ENCODE data around the gene STK10. TPM values are rescaled to one million over a fixed set of nuclear protein-coding genes. Genes with fewer than 3 reads are reported as not detected.

The STK10 gene
- total RNA-seq, 2 donors from 2014 or later: 126 to 134 TPM

DNA sequence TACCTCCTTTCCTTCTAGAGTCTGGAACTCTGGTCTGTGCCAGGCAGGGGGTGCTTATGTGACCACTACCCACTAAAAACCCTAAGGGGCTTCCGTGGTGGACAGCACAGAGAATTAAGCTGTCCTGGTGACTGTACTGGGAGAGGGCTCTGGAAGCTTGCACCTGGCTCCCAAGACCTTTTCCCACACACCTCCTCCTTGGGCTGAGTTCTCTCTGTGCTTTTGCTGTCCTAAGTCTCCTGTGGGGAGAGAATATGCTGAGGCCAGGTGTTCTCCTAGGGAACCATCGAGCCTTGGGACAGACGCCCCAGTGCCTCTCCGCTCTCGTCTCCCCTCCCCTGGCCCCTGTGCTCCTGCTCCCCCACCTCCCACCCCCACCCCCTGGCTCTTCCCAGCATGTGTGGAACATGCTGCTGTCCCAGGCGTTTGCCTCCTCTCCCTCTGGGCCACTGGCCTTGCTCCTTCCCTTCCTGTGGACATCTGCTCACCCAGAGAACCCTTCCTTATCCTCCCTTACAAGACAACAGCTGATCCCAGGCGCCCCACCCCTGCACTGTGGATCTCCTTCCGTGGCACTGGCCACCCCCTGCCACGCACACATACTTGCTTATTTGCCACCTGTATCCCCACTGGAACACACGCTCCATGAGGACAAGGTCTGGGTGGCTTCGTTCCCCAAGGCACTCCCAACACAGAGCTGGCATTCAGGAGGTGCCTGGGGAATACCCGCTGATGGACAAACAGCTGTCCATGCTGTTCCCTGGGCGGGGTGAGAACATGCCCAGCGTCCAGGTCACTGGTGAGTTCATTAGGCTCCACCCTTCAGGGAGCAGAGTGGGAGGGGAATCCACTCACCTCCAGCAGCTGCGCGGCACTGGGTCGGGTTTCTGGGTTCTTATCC is 83.0 kb downstream of the STK10 start:
- Mint-ChIP-seq H3K4me1 (ENCODE audit: low read depth) (peaks cover 53% of the 10 kb centered on the region), H3K27me3 (ENCODE audit: low read depth) (no peaks in the 10 kb centered on the region), H3K27ac (no peak overlapping the region), H3K9me3 (no peaks in the 10 kb centered on the region), H3K4me3 (no peak overlapping the region), H3K36me3 (ENCODE audit: insufficient read depth in 2 of 2) (peaks cover 4 to 34% of the 10 kb centered on the region in 2 donors)
- DNase-seq: no peak
- ATAC-seq (replicated peaks in 1 of 2): no peak

DNA sequence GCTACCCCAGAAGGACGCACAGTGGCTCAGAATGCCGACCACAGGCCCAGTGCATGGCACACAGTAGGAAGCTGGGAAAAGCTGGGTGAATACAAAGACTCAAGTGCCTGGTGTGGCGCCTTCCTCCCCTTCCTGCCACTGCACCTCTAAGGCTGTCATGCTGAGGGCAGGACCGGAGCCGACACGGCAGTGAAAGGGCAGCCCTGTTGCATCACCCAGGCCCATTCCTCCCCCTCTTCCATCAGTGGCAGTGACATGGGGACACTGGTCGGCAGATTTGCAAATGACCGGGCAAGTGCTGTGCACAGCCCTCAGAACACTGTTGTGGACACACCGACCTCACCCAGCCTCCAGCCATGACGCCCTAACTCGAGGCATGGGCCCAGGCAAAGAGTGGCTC is 84.0 kb downstream of the STK10 start:
- peaks cover 43% of the 10 kb centered on the region for H3K4me1 Mint-ChIP-seq (ENCODE audit: low read depth)
- H3K36me3 Mint-ChIP-seq (ENCODE audit: insufficient read depth in 2 of 2): peaks cover 4 to 28% of the 10 kb centered on the region in 2 donors
- DNase-seq (no peak), ATAC-seq (replicated peaks in 1 of 2) (no peak)
- H3K9me3 Mint-ChIP-seq: peaks cover under 1% of the 10 kb centered on the region in 2 donors
- H3K27me3 Mint-ChIP-seq (ENCODE audit: low read depth): no peaks in the 10 kb centered on the region
- peak overlapping the region; percentile 44 for H3K27ac Mint-ChIP-seq
- H3K4me3 Mint-ChIP-seq: no peak overlapping the region

DNA sequence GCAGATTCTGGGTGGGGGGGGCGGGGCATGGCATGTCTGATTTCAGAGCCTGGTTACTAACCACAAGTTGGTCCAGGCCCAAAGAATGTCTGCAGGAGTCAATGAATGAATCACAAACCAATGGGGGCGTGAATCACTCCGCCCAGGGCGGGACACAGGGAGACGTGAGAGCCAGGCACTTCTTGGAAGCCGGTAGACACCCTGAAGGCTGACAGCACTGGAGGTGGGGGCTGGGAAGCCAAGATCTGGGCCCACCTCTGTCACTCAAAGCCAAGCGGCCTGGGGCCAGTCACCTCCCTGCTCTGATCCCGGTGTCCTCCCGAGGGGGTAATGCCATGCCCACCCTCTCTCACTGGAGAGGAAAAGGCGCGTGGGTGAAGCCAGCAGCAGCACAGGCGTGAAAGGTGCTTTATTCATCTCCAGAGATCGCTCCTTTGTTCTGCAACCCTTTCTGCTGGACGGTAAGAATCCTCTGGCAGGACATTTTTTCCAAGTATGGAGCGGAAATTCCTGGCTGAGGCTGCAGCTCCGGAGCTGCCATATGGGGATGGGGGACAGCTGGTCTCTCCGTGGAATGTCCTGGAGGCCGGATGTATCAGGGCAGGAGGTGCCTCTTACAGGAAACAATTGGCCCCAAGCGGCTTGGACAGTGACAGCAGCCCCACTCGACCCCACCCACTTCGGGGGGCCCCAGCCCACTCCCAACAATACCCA is 85.0 kb downstream of the STK10 start:
- H3K27me3 Mint-ChIP-seq (ENCODE audit: low read depth): no peaks in the 10 kb centered on the region
- peak in 1 of 2 donors; percentile 39 for ATAC-seq (replicated peaks in 1 of 2)
- H3K27ac Mint-ChIP-seq: peak overlapping the region; percentile 44
- no peak for DNase-seq
- peaks cover 37% of the 10 kb centered on the region for H3K4me1 Mint-ChIP-seq (ENCODE audit: low read depth)
- no peak overlapping the region for H3K4me3 Mint-ChIP-seq
- H3K9me3 Mint-ChIP-seq: peaks cover 2 to 4% of the 10 kb centered on the region in 2 donors
- peaks cover 9 to 33% of the 10 kb centered on the region in 2 donors for H3K36me3 Mint-ChIP-seq (ENCODE audit: insufficient read depth in 2 of 2)

DNA sequence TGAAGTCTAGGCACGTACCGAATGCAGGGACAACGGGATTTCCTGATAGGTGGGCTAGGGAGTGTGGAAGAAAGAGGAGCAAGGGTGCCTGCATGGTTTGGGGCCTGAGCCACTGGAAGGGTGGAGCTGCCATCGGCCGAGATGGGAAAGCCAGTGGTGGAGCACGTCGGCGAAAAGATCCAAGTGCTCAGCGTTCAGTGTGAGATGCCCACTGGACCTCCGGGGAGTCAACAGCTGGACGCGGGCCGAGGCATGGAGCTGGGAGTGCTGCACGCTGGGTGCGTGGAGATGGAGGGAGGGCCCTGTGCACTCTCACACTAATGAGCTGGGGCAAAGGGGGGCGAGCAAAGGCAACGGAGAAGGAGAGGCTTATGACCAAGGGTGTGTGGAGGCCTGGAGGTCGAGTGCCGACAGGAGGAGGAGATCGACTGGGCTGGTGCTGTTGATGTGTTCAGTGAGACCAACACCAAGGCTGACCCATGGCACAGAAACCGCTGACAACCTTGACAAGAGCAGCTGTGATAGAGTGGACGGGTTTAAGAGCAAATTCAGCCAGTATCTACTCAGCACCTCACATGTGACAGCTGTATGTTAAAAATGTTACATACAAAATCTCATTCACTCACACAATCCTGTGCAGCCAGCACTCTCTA is 85.7 kb downstream of the STK10 start:
- H3K9me3 Mint-ChIP-seq: peaks cover 2 to 4% of the 10 kb centered on the region in 2 donors
- ATAC-seq (replicated peaks in 1 of 2): no peak
- H3K27ac Mint-ChIP-seq: no peak overlapping the region
- peaks cover 29% of the 10 kb centered on the region for H3K4me1 Mint-ChIP-seq (ENCODE audit: low read depth)
- no peaks in the 10 kb centered on the region for H3K27me3 Mint-ChIP-seq (ENCODE audit: low read depth)
- H3K4me3 Mint-ChIP-seq: no peak overlapping the region
- H3K36me3 Mint-ChIP-seq (ENCODE audit: insufficient read depth in 2 of 2): peaks cover 10 to 36% of the 10 kb centered on the region in 2 donors
- no peak for DNase-seq

DNA sequence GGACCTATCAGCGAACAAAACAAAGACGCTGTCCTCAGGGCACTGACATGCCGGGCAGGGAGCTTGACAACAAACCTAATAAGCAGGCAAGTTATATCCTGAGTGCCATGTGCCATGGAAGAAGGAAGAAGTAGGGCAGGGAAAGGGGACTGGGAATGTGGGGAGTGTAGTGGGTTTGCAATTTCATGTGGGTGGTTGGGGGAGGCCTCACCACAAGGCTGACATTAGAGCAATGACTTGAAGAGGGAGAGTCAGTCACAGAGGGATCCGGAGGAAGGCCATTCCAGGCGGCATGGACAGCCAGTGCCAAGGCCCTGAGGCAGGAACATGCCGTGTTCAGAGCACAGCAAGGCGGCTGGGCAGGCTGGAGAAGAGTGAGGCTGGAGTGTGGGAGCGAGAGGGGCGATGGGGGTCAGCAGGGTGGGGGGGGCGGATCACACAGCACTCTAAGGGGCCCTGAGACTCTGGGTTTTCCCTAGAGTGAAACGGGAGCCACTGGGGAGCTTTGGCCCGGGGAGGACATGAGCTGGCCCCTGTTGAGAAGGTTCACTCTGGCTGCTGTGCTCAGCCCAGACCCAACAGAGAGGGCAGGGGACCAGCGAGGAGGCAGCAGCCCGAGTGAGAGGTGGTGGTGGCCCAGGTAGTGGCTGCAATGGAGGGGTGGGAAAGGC is 86.3 kb downstream of the STK10 start:
- Mint-ChIP-seq H3K27me3 (ENCODE audit: low read depth) (no peaks in the 10 kb centered on the region), H3K27ac (no peak overlapping the region), H3K4me1 (ENCODE audit: low read depth) (peaks cover 23% of the 10 kb centered on the region), H3K4me3 (no peak overlapping the region), H3K36me3 (ENCODE audit: insufficient read depth in 2 of 2) (peaks cover 10 to 36% of the 10 kb centered on the region in 2 donors), H3K9me3 (peaks cover 2 to 4% of the 10 kb centered on the region in 2 donors)
- DNase-seq (no peak), ATAC-seq (replicated peaks in 1 of 2) (no peak)

DNA sequence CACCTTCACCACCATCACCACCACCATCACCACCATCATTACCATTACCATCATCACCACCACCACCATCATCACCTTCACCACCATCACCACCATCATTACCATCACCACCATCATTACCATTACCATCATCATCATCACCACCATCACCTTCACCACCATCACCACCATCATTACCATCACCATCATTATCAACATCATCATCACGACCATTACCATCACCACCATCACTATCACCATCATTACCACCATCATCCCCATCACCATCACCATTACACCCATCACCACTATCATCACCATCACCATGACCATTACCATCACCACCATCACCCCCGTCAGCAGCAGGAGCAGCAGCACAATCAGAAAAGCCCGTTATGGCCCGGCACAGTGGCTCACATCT is 89.1 kb downstream of the STK10 start:
- ATAC-seq (replicated peaks in 1 of 2) (no peak), DNase-seq (no peak)
- Mint-ChIP-seq H3K9me3 (peaks cover 2 to 4% of the 10 kb centered on the region in 2 donors), H3K27ac (peak overlapping the region; percentile 25), H3K4me3 (no peak overlapping the region), H3K4me1 (ENCODE audit: low read depth) (peaks cover 21% of the 10 kb centered on the region), H3K27me3 (ENCODE audit: low read depth) (no peaks in the 10 kb centered on the region), H3K36me3 (ENCODE audit: insufficient read depth in 2 of 2) (peaks cover 10 to 31% of the 10 kb centered on the region in 2 donors)

DNA sequence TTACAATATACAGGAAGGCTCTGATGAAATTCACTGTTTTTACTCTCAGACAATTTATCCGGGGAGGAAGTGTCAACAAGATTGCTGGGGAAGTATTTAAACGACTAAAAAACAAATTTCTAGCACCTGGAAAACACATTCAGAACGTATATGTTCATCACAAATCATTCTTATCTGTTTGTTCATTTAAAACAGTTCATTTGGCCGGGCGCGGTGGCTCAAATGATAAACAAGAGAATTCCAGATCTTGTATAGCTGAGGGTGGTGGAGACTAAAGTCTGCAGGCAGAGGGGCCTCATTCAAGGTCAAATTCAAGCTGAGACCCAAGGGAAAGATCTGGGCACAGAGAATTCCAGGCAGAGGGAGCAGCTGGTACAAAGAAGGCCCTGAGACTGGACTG is 90.0 kb downstream of the STK10 start:
- Mint-ChIP-seq H3K27ac (no peak overlapping the region), H3K4me1 (ENCODE audit: low read depth) (peaks cover 13% of the 10 kb centered on the region), H3K36me3 (ENCODE audit: insufficient read depth in 2 of 2) (peaks cover 10 to 30% of the 10 kb centered on the region in 2 donors), H3K4me3 (no peak overlapping the region), H3K9me3 (peaks cover 2 to 4% of the 10 kb centered on the region in 2 donors), H3K27me3 (ENCODE audit: low read depth) (no peaks in the 10 kb centered on the region)
- DNase-seq (no peak), ATAC-seq (replicated peaks in 1 of 2) (no peak)

DNA sequence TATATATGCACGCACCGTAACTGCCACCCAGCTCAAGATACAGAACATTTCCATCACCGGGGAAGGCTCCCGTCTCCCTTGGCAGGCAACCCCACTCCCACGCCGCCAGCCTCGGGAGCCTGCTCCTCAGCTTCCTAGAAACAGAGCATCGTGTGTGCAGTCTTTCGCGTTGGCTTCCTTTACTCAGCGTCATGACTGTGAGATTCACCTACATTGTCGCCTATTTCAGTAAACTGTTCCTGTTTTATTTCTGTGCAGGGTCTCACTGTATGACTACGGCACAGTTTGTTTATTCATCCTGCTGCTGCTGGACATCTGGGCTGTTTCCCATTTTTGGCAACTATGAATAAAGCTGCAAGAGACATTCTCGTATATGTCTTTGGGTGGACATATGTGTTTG is 90.7 kb downstream of the STK10 start:
- DNase-seq: no peak
- no peak overlapping the region for H3K4me3 Mint-ChIP-seq
- ATAC-seq (replicated peaks in 1 of 2): no peak
- H3K4me1 Mint-ChIP-seq (ENCODE audit: low read depth): peaks cover 12% of the 10 kb centered on the region
- no peaks in the 10 kb centered on the region for H3K27me3 Mint-ChIP-seq (ENCODE audit: low read depth)
- no peak overlapping the region for H3K27ac Mint-ChIP-seq
- peaks cover 2 to 4% of the 10 kb centered on the region in 2 donors for H3K9me3 Mint-ChIP-seq
- H3K36me3 Mint-ChIP-seq (ENCODE audit: insufficient read depth in 2 of 2): peaks cover 10 to 33% of the 10 kb centered on the region in 2 donors

DNA sequence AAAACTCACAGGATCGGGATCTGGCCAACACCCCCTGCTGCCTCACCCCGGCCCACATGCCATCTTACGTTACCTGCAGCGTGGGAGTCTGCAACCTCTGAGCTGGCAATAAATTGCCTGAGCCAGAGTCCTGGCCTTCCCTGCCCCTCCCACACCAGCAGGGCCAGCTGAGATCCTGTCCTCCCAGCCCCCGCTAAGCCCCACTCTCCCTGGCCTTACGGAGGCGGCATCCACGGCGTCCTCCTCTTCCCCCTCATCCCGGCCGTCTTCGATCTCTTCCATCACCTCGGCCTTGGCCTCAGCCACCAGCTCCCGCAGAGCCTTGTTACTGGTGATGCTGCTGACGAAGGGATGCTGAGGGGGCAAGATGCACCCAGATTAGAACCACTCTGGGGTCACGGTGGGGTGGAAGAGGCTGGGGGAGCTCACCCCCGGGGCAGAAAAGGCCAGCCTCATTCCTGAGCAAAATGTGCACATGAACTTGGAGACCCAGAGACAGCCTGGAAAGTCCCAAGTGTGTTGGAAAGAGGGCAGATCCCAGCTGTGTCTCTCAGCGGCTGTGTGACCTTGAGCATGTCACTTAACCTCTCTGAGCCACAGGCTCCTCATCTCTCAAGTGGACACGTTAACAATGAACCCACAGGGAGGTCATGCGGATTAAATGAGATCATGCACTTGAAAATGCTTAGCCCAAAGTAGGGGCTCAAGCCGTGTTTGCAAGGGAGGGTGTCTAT is 91.7 kb downstream of the STK10 start:
- Mint-ChIP-seq H3K36me3 (ENCODE audit: insufficient read depth in 2 of 2) (peaks cover 8 to 24% of the 10 kb centered on the region in 2 donors), H3K27ac (no peak overlapping the region)
- no peak for ATAC-seq (replicated peaks in 1 of 2)

DNA sequence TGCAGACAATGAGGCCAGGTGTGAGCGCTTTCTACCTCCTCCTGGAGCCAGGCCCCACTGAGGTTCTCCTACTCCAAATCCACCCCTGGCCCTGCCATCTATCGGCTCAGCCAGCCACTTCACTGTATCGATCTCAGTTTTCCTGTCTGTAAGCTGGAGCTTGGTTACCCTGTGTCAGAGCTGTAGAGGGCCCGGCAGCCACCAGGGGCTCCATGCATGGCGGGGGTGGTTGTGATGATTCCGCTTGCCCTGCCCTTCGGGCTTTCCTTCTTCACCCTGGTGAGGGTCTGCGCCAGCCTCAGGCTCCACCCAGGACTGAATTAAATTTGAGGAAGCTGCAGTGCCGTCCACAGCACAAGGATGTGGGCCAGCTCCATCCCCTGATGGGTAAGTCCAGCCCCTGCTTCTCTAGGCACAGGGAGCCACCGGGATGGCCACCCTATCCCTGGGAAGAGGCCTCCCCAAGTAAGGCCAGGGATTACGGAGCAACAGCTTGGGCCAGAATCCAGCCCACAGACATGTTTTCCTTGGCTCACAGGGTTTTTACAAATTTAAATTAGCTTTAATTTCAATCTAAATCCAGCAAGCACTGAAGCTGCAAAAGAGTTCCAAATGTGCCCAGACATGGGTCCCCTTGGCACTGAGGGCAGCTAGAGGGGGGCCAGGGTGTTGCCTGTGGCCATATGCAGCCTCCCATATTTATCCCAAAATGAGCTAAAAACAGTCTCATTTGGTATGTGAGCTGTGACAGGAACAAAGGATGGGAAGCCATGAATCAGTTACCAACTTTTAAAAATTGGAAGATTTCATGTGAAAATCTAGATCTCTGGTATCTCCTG is 92.4 kb downstream of the STK10 start:
- DNase-seq (no peak), ATAC-seq (replicated peaks in 1 of 2) (no peak)
- H3K27me3 Mint-ChIP-seq (ENCODE audit: low read depth): no peaks in the 10 kb centered on the region
- H3K27ac Mint-ChIP-seq: peak overlapping the region; percentile 77
- H3K4me1 Mint-ChIP-seq (ENCODE audit: low read depth): no peaks in the 10 kb centered on the region
- no peak overlapping the region for H3K4me3 Mint-ChIP-seq
- peaks cover 8 to 24% of the 10 kb centered on the region in 2 donors for H3K36me3 Mint-ChIP-seq (ENCODE audit: insufficient read depth in 2 of 2)
- H3K9me3 Mint-ChIP-seq: peaks cover 2 to 4% of the 10 kb centered on the region in 2 donors

More for the DNA sequence above, 91.7 kb downstream of the STK10 start:
- Mint-ChIP-seq H3K4me1 (ENCODE audit: low read depth) (peaks cover 2% of the 10 kb centered on the region), H3K9me3 (peaks cover 2 to 4% of the 10 kb centered on the region in 2 donors), H3K27me3 (ENCODE audit: low read depth) (no peaks in the 10 kb centered on the region), H3K4me3 (no peak overlapping the region)
- DNase-seq: no peak

DNA sequence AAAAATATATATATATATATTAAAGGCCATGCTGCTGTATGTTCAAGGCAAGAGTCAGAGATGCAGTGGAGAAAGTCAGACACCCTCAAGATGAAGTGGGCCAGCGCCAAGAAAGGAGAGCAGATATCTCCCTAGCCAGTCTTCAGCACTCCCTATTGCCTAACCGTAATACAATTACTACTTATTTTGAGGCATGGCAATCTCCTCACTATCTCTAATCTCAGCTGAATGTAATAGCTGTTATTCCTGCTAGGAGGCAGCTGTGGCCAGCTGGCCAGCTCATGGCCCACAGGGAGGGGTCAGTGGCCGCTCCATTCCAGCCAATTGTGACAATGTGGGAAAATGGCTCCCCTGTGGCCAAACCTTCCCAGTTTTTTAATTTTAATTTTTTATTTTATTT is 94.1 kb downstream of the STK10 start:
- Mint-ChIP-seq H3K4me1 (ENCODE audit: low read depth) (no peaks in the 10 kb centered on the region), H3K27ac (no peak overlapping the region), H3K27me3 (ENCODE audit: low read depth) (no peaks in the 10 kb centered on the region), H3K36me3 (ENCODE audit: insufficient read depth in 2 of 2) (peaks cover 14 to 34% of the 10 kb centered on the region in 2 donors), H3K4me3 (no peak overlapping the region), H3K9me3 (peaks cover 1 to 5% of the 10 kb centered on the region in 2 donors)
- no peak for ATAC-seq (replicated peaks in 1 of 2)
- DNase-seq: no peak

All from activated T-cell treated with anti-CD3 and anti-CD28 coated beads, Interleukin-2, amount 50 U/mL, for 72 hours (primary cell).